Stimulated activated CD4-positive, alpha-beta T cell treated with anti-CD3 and anti-CD28 coated beads, TNF-alpha, amount 100 ng/mL, for 4 hours (primary cell): ENCODE results near the gene ZNF48.

ENCODE experiments used
- DNase-seq, 3 experiments: peaks; one replicate each; pipeline ENCODE4 v3.0.0-alpha.2; 2020; ENCODE audit warnings: low read depth in 3 of 3

Gene ZNF48

GRCh38 chr16:30395155-30395991 lies at the start of gene ZNF48:
Gene ZNF48 (plus strand): TSS chr16:30395420. CDS start chr16:30395795, 375 bp downstream.
- peak in 1 of 3 experiments; percentile 59 for DNase-seq

GRCh38 chr16:30346286-30346685 lies 48.9 kb upstream of the ZNF48 start:
- DNase-seq = no peak

- DNase-seq = no peak
These were observed 47.1 kb upstream of the ZNF48 start for GRCh38 chr16:30348113-30348512.

GRCh38 chr16:30348929-30349328 lies 46.3 kb upstream of the ZNF48 start:
- no peak for DNase-seq

- DNase-seq = no peak
These were observed 45.5 kb upstream of the ZNF48 start for GRCh38 chr16:30349675-30350074.

- no peak for DNase-seq
These were observed 44.9 kb upstream of the ZNF48 start for GRCh38 chr16:30350134-30350871.

GRCh38 chr16:30351001-30351441 lies 44.2 kb upstream of the ZNF48 start:
- no peak for DNase-seq

- no peak for DNase-seq
These were observed 43.4 kb upstream of the ZNF48 start for GRCh38 chr16:30351586-30352419.

- DNase-seq = no peak
These were observed 42.5 kb upstream of the ZNF48 start for GRCh38 chr16:30352488-30353401.

GRCh38 chr16:30353438-30354129 lies 41.6 kb upstream of the ZNF48 start:
- no peak for DNase-seq

GRCh38 chr16:30354423-30355143 lies 40.6 kb upstream of the ZNF48 start:
- no peak for DNase-seq

GRCh38 chr16:30355144-30355953 lies 39.9 kb upstream of the ZNF48 start, which contains the start of gene CD2BP2:
Gene CD2BP2 (minus strand): TSS chr16:30355308. CDS start chr16:30354681, 627 bp downstream.
- peak; percentile 74 to 82 (median 76) for DNase-seq

- no peak for DNase-seq
These were observed 39.3 kb upstream of the ZNF48 start for GRCh38 chr16:30355954-30356308.

GRCh38 chr16:30356401-30357084 lies 38.7 kb upstream of the ZNF48 start:
- DNase-seq = no peak

- no peak for DNase-seq
These were observed 38.0 kb upstream of the ZNF48 start for GRCh38 chr16:30357085-30357714.

- no peak for DNase-seq
These were observed 37.3 kb upstream of the ZNF48 start for GRCh38 chr16:30357715-30358576.

- no peak for DNase-seq
These were observed 36.7 kb upstream of the ZNF48 start for GRCh38 chr16:30358577-30358936.
